ENCODE data around the gene ANKS1A.

The ANKS1A gene

DNA sequence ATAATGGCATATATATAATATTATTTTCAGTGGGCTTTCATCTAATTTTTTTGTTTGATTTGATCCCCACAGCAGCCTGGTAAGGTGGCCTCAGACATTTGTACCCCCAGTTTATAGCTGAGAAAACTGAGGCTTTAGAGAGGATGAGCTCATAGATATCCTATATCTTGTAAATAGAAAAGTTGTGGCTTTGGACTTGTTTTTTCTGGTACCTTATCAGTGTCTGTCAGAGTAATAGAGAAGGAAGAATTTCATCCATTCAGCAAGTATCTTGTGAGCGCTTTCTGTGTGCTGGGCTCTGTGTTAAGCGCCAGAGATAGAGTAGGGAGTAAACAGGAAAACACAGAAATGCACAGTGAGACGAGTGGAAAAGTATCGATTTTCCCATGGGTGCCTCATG is 29.1 kb upstream of the ANKS1A start:
- no peak overlapping the region for H3K27ac ChIP-seq
- TF ChIP-seq, protein P1, sequence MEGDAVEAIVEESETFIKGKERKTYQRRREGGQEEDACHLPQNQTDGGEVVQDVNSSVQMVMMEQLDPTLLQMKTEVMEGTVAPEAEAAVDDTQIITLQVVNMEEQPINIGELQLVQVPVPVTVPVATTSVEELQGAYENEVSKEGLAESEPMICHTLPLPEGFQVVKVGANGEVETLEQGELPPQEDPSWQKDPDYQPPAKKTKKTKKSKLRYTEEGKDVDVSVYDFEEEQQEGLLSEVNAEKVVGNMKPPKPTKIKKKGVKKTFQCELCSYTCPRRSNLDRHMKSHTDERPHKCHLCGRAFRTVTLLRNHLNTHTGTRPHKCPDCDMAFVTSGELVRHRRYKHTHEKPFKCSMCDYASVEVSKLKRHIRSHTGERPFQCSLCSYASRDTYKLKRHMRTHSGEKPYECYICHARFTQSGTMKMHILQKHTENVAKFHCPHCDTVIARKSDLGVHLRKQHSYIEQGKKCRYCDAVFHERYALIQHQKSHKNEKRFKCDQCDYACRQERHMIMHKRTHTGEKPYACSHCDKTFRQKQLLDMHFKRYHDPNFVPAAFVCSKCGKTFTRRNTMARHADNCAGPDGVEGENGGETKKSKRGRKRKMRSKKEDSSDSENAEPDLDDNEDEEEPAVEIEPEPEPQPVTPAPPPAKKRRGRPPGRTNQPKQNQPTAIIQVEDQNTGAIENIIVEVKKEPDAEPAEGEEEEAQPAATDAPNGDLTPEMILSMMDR (conservative IDR thresholded peaks at IDR 0.05), result no peak

DNA sequence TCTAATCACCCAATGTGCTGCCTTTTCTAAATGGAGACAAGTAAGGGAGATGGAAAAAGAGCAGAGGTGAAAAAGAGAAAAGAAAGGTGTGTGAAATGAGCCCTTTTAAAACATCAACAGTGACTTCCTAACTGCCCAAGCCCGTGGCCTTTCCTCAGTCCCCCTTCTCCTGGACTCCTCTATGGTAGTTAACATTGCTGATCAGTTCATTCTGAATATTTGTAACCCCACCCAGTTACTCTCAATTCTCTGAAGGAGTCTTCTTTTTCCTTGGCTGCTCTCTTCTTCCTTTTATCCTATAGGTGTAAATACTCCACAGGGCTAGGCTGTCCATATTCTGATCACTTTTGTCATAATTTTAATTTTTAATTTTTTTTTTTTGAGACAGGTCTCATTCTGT is 28.3 kb upstream of the ANKS1A start:
- H3K27ac ChIP-seq, result no peak overlapping the region
- TF ChIP-seq, protein P1 (conservative IDR thresholded peaks at IDR 0.05), result no peak

DNA sequence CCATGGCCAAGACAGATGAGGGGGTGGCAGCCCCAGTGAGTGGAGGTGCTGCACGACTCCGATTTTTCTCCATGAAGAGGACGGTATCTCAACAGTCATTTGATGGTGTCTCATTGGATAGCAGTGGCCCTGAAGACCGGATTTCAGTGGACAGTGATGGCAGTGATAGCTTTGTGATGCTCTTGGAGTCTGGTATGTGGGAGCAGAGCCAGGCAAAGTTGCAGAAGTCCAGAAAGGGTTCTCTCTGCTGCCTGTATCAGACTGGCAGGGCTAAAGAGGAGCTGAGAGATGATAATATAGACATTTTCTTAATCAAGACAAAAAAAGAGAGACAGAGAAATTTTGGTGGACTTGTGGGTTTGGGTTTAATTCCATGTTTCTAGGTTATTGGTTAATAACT is 25.0 kb upstream of the ANKS1A start:
- no peak overlapping the region for H3K27ac ChIP-seq
- TF ChIP-seq, protein P1 (conservative IDR thresholded peaks at IDR 0.05), result no peak

DNA sequence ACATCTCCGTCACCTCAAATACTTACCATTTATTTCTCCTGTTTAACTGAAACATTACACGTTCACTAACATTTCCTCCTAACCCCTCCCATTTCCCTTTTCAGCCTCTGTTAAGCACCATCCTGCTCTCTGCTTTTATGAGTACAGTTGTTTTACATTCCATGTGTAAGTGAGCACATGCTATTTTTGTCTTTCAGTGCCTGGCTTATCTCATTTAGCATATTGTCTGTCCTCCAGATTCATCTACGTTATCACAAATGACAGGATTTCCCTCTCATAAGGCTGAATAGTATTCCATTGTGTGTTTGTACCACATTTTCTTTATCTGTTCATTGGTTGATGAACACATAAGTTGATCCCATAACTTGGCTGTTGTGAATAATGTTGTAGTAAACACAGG is 23.9 kb upstream of the ANKS1A start:
- H3K27ac ChIP-seq, result no peak overlapping the region
- TF ChIP-seq, protein P1 (conservative IDR thresholded peaks at IDR 0.05), result no peak

DNA sequence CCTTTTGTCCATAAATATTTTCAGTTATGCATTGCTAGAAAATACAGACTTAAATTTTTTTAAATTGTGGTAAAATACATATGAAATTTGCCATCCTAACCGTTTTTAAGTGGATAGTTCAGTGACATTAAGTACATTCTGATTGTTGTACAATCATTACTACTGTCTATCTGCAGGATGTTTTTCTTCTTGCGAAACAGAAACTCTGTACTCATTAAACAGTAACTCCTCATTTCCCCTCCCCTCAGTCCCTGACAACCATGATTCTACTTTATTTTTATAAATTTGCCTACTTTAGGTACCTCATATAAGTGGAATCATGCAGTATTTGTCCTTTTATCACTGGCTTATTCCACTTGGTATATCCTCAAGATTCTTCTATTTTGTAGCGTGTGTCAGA is 22.5 kb upstream of the ANKS1A start:
- no peak overlapping the region for H3K27ac ChIP-seq
- TF ChIP-seq, protein P1 (conservative IDR thresholded peaks at IDR 0.05), result no peak

DNA sequence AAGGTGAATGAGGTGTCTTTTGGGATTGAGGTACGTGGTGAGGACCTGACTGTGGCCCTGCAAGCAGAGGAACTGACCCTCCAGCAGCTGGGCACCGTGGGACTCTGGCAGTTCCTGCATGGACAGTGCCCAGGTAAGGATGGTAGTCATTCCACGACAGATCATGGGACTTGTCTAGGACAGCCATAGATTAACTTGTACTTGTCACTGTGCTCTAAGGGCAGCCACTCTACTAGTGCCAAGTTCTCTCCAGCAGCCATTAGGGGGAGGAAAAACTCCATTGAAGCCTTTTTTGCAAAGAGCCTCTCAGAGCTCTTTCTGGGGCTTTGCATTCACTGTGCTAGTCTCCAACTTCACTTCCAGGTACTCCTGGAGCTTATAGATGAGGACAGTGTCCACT is 21.6 kb upstream of the ANKS1A start:
- no peak overlapping the region for H3K27ac ChIP-seq
- TF ChIP-seq, protein P1 (conservative IDR thresholded peaks at IDR 0.05), result 0 out of 2 replicates have a peak, but pooled peaks have one; percentile 6

DNA sequence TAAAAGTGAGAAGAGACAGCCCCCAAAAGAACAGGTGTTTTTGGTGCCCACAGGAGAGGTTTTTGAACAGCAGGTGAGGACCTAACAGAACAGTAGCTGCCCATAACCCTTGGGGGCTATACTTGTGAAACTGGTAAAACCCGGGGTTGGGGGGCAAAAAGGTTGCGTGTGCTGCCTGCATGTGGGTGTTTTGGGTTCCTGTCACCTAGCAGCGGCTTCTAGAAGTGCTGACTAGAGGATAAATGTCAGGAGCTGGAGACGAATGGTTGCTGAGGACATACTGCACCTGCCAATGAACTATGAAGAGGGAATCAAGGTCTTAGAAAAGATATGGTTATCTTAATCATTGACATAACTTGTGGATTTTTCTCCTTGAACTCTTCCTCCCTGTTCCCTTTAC is 17.2 kb upstream of the ANKS1A start:
- H3K27ac ChIP-seq, result no peak overlapping the region

More for the DNA sequence above, 17.2 kb upstream of the ANKS1A start:
- TF ChIP-seq, protein P1 (conservative IDR thresholded peaks at IDR 0.05), result no peak
